HepG2 (cell line): ENCODE measurements around the gene TEX12. TPM values are rescaled to one million over a fixed set of nuclear protein-coding genes. Genes with fewer than 3 reads are reported as not detected.

Experiments
- ATAC-seq: fragments of 200-7000 bp; cut with Tn5 transposase; 3 replicates; pipeline ENCODE4 v1.9.1; 2020; ENCODE audit warnings: mild to moderate bottlenecking, moderate library complexity
- BruUV-seq: library from RNA; stranded (reverse); fragments of 400-500 nt; replicated peaks from 2 replicates; lab custom pipeline; 2021; lab: Mats Ljungman, UMichigan
- CTCF ChIA-PET: fragments of 300-600 bp; formaldehyde crosslinking; extraction: SDS; loops from one replicate; lab custom pipeline; 2021; ENCODE audit warnings: low total read pairs, inconsistent platforms, low intra/inter-chr PET ratio; lab: Yijun Ruan, JAX
- POLR2A ChIA-PET: fragments of 350-600 bp; sonication (Branson Sonifier 250); formaldehyde crosslinking; loops from one replicate; lab custom pipeline; 2020; ENCODE audit warnings: antibody characterized with exemption, inconsistent platforms; lab: Yijun Ruan, JAX
- DNase-seq: peaks from one replicate; pipeline ENCODE4 v3.0.0-alpha.2; 2015; ENCODE audit warnings: low spot score
- FAIRE-seq: peaks from 3 replicates; lab custom pipeline; 2011; peaks lifted over from hg19 to GRCh38; lab: Jason Lieb, UNC
- H2AFZ ChIP-seq: one replicate; pipeline ENCODE4 v1.6.1; 2011; ENCODE audit warnings: low read length, inconsistent platforms
- H3K27ac ChIP-seq: fragments of 300-600 bp; 3 replicates; pipeline ENCODE4 v1.8.0; 2011; ENCODE audit warnings: mixed run types, mild to moderate bottlenecking, mixed read lengths, low read length, inconsistent platforms; ENCODE audit not compliant: insufficient read depth; ENCODE audit errors: extremely low read length
- H3K27me3 ChIP-seq, 2 experiments: fragments of 200-600 bp in 1 of 2; 2 replicates in 1 of 2; 3 replicates in 1 of 2; pipeline versions ENCODE4 v1.6.0 to v1.8.0; 2011; ENCODE audit warnings: low read length in 2 of 2, mild to moderate bottlenecking in 2 of 2, moderate library complexity in 2 of 2, inconsistent platforms in 1 of 2; ENCODE audit not compliant: insufficient read depth in 2 of 2, control insufficient read depth in 1 of 2
- H3K36me3 ChIP-seq, 2 experiments: fragments of 200-600 bp in 1 of 2; replicated peaks in 1 of 2; 2 replicates in 1 of 2; 3 replicates in 1 of 2; pipeline versions ENCODE4 v1.5.1 to v1.8.0; 2011; ENCODE audit warnings: low read length in 2 of 2, inconsistent platforms in 1 of 2; ENCODE audit not compliant: insufficient read depth in 2 of 2, control insufficient read depth in 1 of 2
- H3K4me1 ChIP-seq: 2 replicates; pipeline ENCODE4 v1.5.1; 2012; ENCODE audit warnings: low read length, inconsistent platforms; ENCODE audit not compliant: insufficient read depth
- H3K4me2 ChIP-seq: 2 replicates; pipeline ENCODE4 v1.6.0; 2011; ENCODE audit warnings: low read depth, low read length, inconsistent platforms
- H3K4me3 ChIP-seq, 3 experiments: fragments of 200-600 bp in 1 of 3; sonication (generic), shearing (Covaris generic) in 1 of 3; replicated peaks in 1 of 3; 2 replicates each; pipeline ENCODE4 v1.5.1; 2011 to 2016; ENCODE audit warnings: low read length in 3 of 3, inconsistent platforms in 2 of 3, low read depth in 2 of 3, mild to moderate bottlenecking in 2 of 3, control low read depth in 1 of 3, mixed read lengths in 1 of 3; ENCODE audit not compliant: insufficient read depth in 1 of 3
- H3K79me2 ChIP-seq: one replicate; pipeline ENCODE4 v1.6.1; 2011; ENCODE audit warnings: low read length, inconsistent platforms; ENCODE audit not compliant: insufficient read depth
- H3K9ac ChIP-seq: 2 replicates; pipeline ENCODE4 v1.6.0; 2011; ENCODE audit warnings: mild to moderate bottlenecking, low read depth, low read length, inconsistent platforms; ENCODE audit not compliant: insufficient read depth
- H3K9me3 ChIP-seq: 2 replicates; pipeline ENCODE4 v1.5.1; 2012; ENCODE audit warnings: mild to moderate bottlenecking, low read length
- H4K20me1 ChIP-seq: 2 replicates; pipeline ENCODE4 v1.6.0; 2011; ENCODE audit warnings: inconsistent platforms, mild to moderate bottlenecking, low read length, moderate library complexity; ENCODE audit not compliant: insufficient read depth
- FOXP4 ChIP-seq: sonication (generic); formaldehyde crosslinking; IDR thresholded peaks from 2 replicates; pipeline ENCODE4 v1.4.0; 2020; ENCODE audit warnings: missing genetic modification reagents
- JUNB ChIP-seq: sonication (generic); formaldehyde crosslinking; IDR thresholded peaks from 2 replicates; pipeline ENCODE4 v1.8.0; 2022; ENCODE audit warnings: missing genetic modification reagents, mild to moderate bottlenecking, borderline replicate concordance
- KLF13 ChIP-seq: sonication (generic); formaldehyde crosslinking; IDR thresholded peaks from 2 replicates; pipeline ENCODE4 v1.4.0; 2020; ENCODE audit warnings: mild to moderate bottlenecking, missing genetic modification reagents
- NFKBIZ ChIP-seq: IDR thresholded peaks from 2 replicates; pipeline ENCODE4 v1.6.1; 2018; ENCODE audit warnings: missing genetic modification reagents, missing compliant biosample characterization
- ZBTB2 ChIP-seq: sonication (generic); formaldehyde crosslinking; IDR thresholded peaks from 2 replicates; pipeline ENCODE4 v1.8.0; 2022; ENCODE audit warnings: low read depth, missing genetic modification reagents
- ZBTB37 ChIP-seq: sonication (generic); formaldehyde crosslinking; IDR thresholded peaks from 2 replicates; pipeline ENCODE4 v1.4.0; 2020; ENCODE audit warnings: mild to moderate bottlenecking, missing genetic modification reagents
- ZNF180 ChIP-seq: sonication (generic); formaldehyde crosslinking; IDR thresholded peaks from 2 replicates; pipeline ENCODE4 v1.4.0; 2020; ENCODE audit warnings: low read depth, missing genetic modification reagents, borderline replicate concordance
- ZNF501 ChIP-seq: sonication (generic); formaldehyde crosslinking; IDR thresholded peaks from 2 replicates; pipeline ENCODE4 v1.5.1; 2020; ENCODE audit warnings: mild to moderate bottlenecking, moderate library complexity, missing genetic modification reagents
- ZNF850 ChIP-seq: sonication (generic); formaldehyde crosslinking; conservative IDR thresholded peaks from 2 replicates; pipeline ENCODE4 v1.9.0; 2021; ENCODE audit warnings: mild to moderate bottlenecking, missing genetic modification reagents
- WGBS: methylation state at CpG from one replicate; pipeline ENCODE4 v1.1.6; 2017; ENCODE audit warnings: low lambda C conversion rate; 5-methylcytosine and 5-hydroxymethylcytosine counted together
- in situ Hi-C: cut with HindIII; loops from 2 replicates; pipeline ENCODE4 v1.10.0; 2017; ENCODE audit warnings: low pct_unique_long_range_greater_than_20kb; ENCODE audit not compliant: extremely low pct_ligation_motif_present
- intact Hi-C: fragments of 100-400 bp; cut with micrococcal nuclease; formaldehyde crosslinking; loops from one replicate; pipeline ENCODE4 v1.10.0; 2022; ENCODE audit not compliant: unreplicated experiment
- polyA plus RNA-seq, 8 experiments: library from polyadenylated mRNA; depleted of rRNA in 3 of 8; stranded (reverse) in 7 of 8; unstranded in 1 of 8; fragments of >200 nt; fragmentation: Illumina TruSeq in 4 of 8; extraction: Trizol in 4 of 8; gene quantifications; 2 replicates each; pipeline versions ENCODE4 v1.2.1 to v1.2.3, GENCODE V29; 2011 to 2016; ENCODE audit warnings: low read depth in 4 of 8, missing spikeins in 1 of 8, mixed read lengths in 1 of 8; ENCODE audit not compliant: insufficient read depth in 1 of 8
- total RNA-seq, 5 experiments: library from RNA; depleted of rRNA; stranded (reverse); fragments of >200 nt; fragmentation: Illumina TruSeq; extraction: Trizol; gene quantifications; 2 replicates each; pipeline ENCODE4 v1.2.3, GENCODE V29; 2016; ENCODE audit warnings: low read depth in 1 of 5
- TF ChIP-seq, protein P1 (sequence below): sonication (generic); formaldehyde crosslinking; IDR thresholded peaks from 2 replicates; pipeline ENCODE4 v1.8.1; 2022; ENCODE audit warnings: low read depth, mild to moderate bottlenecking, missing genetic modification reagents

TEX12 gene
- total and polyA plus RNA-seq, 2 of the 13 experiments (the other 11 are each of a cell fraction or from before 2014, with no cell fraction given): not detected

- Histone ChIP-seq H2AFZ (no peak overlapping the region), H3K79me2 (no peaks in the 10 kb centered on the region), H3K27me3 (no peaks in the 10 kb centered on the region), H3K4me1 (no peaks in the 10 kb centered on the region), H3K9ac (no peak overlapping the region), H4K20me1 (no peaks in the 10 kb centered on the region), H3K4me3 (no peak overlapping the region), H3K27ac (no peak overlapping the region), H3K36me3 (no peaks in the 10 kb centered on the region), H3K9me3 (no peaks in the 10 kb centered on the region), H3K4me2 (no peak overlapping the region)
- FAIRE-seq: no peak
- CTCF ChIA-PET: no interaction called here
- no peak for TF ChIP-seq NFKBIZ (CRISPR knock-in tag)
- TF ChIP-seq JUNB: no peak
- TF ChIP-seq ZNF180: no peak
- TF ChIP-seq KLF13 (CRISPR knock-in tag): no peak
- no peak for TF ChIP-seq ZBTB37 (CRISPR knock-in tag)
- TF ChIP-seq ZBTB2 (CRISPR knock-in tag): no peak
- TF ChIP-seq, protein P1, sequence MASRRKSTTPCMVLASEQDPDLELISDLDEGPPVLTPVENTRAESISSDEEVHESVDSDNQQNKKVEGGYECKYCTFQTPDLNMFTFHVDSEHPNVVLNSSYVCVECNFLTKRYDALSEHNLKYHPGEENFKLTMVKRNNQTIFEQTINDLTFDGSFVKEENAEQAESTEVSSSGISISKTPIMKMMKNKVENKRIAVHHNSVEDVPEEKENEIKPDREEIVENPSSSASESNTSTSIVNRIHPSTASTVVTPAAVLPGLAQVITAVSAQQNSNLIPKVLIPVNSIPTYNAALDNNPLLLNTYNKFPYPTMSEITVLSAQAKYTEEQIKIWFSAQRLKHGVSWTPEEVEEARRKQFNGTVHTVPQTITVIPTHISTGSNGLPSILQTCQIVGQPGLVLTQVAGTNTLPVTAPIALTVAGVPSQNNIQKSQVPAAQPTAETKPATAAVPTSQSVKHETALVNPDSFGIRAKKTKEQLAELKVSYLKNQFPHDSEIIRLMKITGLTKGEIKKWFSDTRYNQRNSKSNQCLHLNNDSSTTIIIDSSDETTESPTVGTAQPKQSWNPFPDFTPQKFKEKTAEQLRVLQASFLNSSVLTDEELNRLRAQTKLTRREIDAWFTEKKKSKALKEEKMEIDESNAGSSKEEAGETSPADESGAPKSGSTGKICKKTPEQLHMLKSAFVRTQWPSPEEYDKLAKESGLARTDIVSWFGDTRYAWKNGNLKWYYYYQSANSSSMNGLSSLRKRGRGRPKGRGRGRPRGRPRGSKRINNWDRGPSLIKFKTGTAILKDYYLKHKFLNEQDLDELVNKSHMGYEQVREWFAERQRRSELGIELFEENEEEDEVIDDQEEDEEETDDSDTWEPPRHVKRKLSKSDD (CRISPR knock-in tag): no peak
- TF ChIP-seq ZNF501: no peak
- TF ChIP-seq ZNF850 (CRISPR knock-in tag): no peak
- TF ChIP-seq FOXP4 (CRISPR knock-in tag): no peak
- no TSS peak for BruUV-seq
- intact Hi-C loops (no loop called here), in situ Hi-C loops (no loop called here)
- 93% methylated on average over 4 of the region's 4 CpGs for WGBS
- POLR2A ChIA-PET: no interaction called here
- DNase-seq: no peak
- no peak for ATAC-seq
Observed at GRCh38 chr11:112123129-112123528, 44.0 kb upstream of the TEX12 start.
